HG03342 (cell line): ENCODE measurements around the gene MOV10.

Source experiments
- ATAC-seq: cut with Tn5 transposase; IDR thresholded peaks from one replicate; pipeline ENCODE4 v1.9.1; 2021; ENCODE audit warnings: mild to moderate bottlenecking, moderate library complexity; ENCODE audit not compliant: unreplicated experiment

MOV10 gene

GRCh38 chr1:112698366-112699310 is 24.2 kb downstream of the MOV10 start:
- no peak for ATAC-seq

- no peak for ATAC-seq
Measured at GRCh38 chr1:112699425-112700144, 25.1 kb downstream of the MOV10 start.

GRCh38 chr1:112700290-112701226 is 26.1 kb downstream of the MOV10 start:
- peak; percentile 40 for ATAC-seq

GRCh38 chr1:112701227-112702066 is 27.0 kb downstream of the MOV10 start:
- no peak for ATAC-seq

- ATAC-seq, result no peak
Measured at GRCh38 chr1:112702067-112702395, 27.6 kb downstream of the MOV10 start.

GRCh38 chr1:112702420-112703261 is 28.2 kb downstream of the MOV10 start:
- no peak for ATAC-seq

- no peak for ATAC-seq
Measured at GRCh38 chr1:112703706-112704105, 29.2 kb downstream of the MOV10 start.

GRCh38 chr1:112704391-112704933 is 30.0 kb downstream of the MOV10 start:
- no peak for ATAC-seq

GRCh38 chr1:112704934-112705627 is 30.6 kb downstream of the MOV10 start:
- peak; percentile 64 for ATAC-seq

- ATAC-seq, result peak; percentile 56
Measured at GRCh38 chr1:112706505-112707220, 32.2 kb downstream of the MOV10 start, which contains the start of gene RHOC. Gene RHOC, minus strand, starts transcription at chr1:112707127. Its CDS starts 3,328 bp downstream, at chr1:112703799.

GRCh38 chr1:112707221-112708001 is 33.0 kb downstream of the MOV10 start:
- ATAC-seq, result peak; percentile 52

- no peak for ATAC-seq
Measured at GRCh38 chr1:112708002-112708448, 33.6 kb downstream of the MOV10 start.

GRCh38 chr1:112708489-112708888 is 34.0 kb downstream of the MOV10 start:
- ATAC-seq, result no peak

- ATAC-seq, result no peak
Measured at GRCh38 chr1:112710159-112710558, 35.7 kb downstream of the MOV10 start.

GRCh38 chr1:112710586-112710985 is 36.1 kb downstream of the MOV10 start:
- ATAC-seq, result no peak

- no peak for ATAC-seq
Measured at GRCh38 chr1:112711041-112711440, 36.6 kb downstream of the MOV10 start.

GRCh38 chr1:112711670-112712069 is 37.2 kb downstream of the MOV10 start:
- no peak for ATAC-seq
